ENCODE results near the gene KLRF2.
"Not testable (repeated sequence)": the region's sequence is repeated elsewhere in the genome, so short reads cannot be mapped to it uniquely, and the experiment has no call there.

The KLRF2 gene

GRCh38 chr12:9881246-9881645, at the start of gene KLRF2:
KLRF2 (plus strand) TSS chr12:9881489; CDS start chr12:9881596, 107 bp downstream.
- no peak for DNase-seq

- DNase-seq, result no peak
These were observed 49.6 kb upstream of the KLRF2 start for GRCh38 chr12:9831720-9832119.

- DNase-seq, result no peak
These were observed 37.9 kb upstream of the KLRF2 start for GRCh38 chr12:9843407-9843806.

GRCh38 chr12:9848899-9849298, 32.4 kb upstream of the KLRF2 start:
- DNase-seq, result no peak

- no peak for DNase-seq
These were observed 30.2 kb upstream of the KLRF2 start for GRCh38 chr12:9851050-9851449.

GRCh38 chr12:9851927-9852326, 29.4 kb upstream of the KLRF2 start:
- no peak for DNase-seq

- no peak for DNase-seq
These were observed 25.1 kb upstream of the KLRF2 start for GRCh38 chr12:9856151-9856550.

- DNase-seq, result no peak
These were observed 24.4 kb upstream of the KLRF2 start for GRCh38 chr12:9856894-9857293.

- no peak for DNase-seq
These were observed 23.2 kb upstream of the KLRF2 start for GRCh38 chr12:9858135-9858534.

GRCh38 chr12:9864913-9865675, 16.2 kb upstream of the KLRF2 start:
- no peak for DNase-seq

GRCh38 chr12:9866860-9867269, 14.4 kb upstream of the KLRF2 start:
- DNase-seq, result no peak

GRCh38 chr12:9867531-9867930, 13.8 kb upstream of the KLRF2 start:
- no peak for DNase-seq

- no peak for DNase-seq
These were observed 12.9 kb upstream of the KLRF2 start for GRCh38 chr12:9868311-9868801.

GRCh38 chr12:9868951-9869306, 12.4 kb upstream of the KLRF2 start:
- no peak for DNase-seq

GRCh38 chr12:9869307-9870161, 11.8 kb upstream of the KLRF2 start, which contains the start of gene CLEC2B:
CLEC2B (minus strand) TSS chr12:9869354.
- DNase-seq, result no peak

- no peak for DNase-seq
These were observed 10.9 kb upstream of the KLRF2 start for GRCh38 chr12:9870286-9870866.

- DNase-seq, result no peak
These were observed 9.1 kb upstream of the KLRF2 start for GRCh38 chr12:9872162-9872561.

- DNase-seq, result no peak
These were observed 8.5 kb upstream of the KLRF2 start for GRCh38 chr12:9872742-9873141.

- not testable (repeated sequence) for DNase-seq
These were observed 5.2 kb upstream of the KLRF2 start for GRCh38 chr12:9876120-9876519.

- DNase-seq, result no peak
These were observed 684 bp upstream of the KLRF2 start for GRCh38 chr12:9880532-9881078.

GRCh38 chr12:9881988-9882387, 699 bp downstream of the KLRF2 start:
- no peak for DNase-seq

GRCh38 chr12:9883175-9883574, 1.9 kb downstream of the KLRF2 start:
- no peak for DNase-seq

- peak; percentile 35 for DNase-seq
These were observed 7.5 kb downstream of the KLRF2 start for GRCh38 chr12:9888665-9889273.

Measured in NCI-H748 treated with DMSO at 0.1 percent for 48 hours (cell line).